HCT116 (cell line): ENCODE data around the gene IRS4. TPM values are rescaled to one million over a fixed set of nuclear protein-coding genes. Genes with fewer than 3 reads are reported as not detected.

Experiments used
- ATAC-seq: fragments of 200-7000 bp; cut with Tn5 transposase; 2 replicates; pipeline ENCODE4 v1.9.1; 2020; ENCODE audit warnings: mild to moderate bottlenecking, moderate library complexity
- BruUV-seq: library from RNA; stranded (reverse); fragments of 400-500 nt; replicated peaks from 2 replicates; lab custom pipeline; 2021; lab: Mats Ljungman, UMichigan
- CTCF ChIA-PET: fragments of 300-600 bp; sonication (Branson Sonifier 250); formaldehyde crosslinking; loops from one replicate; lab custom pipeline; 2021; ENCODE audit warnings: antibody characterized with exemption; lab: Charles Lee
- POLR2A ChIA-PET: fragments of 300-600, 350-600 bp; sonication (Branson Sonifier 250); formaldehyde crosslinking; loops from one replicate; lab custom pipeline; 2021; ENCODE audit warnings: antibody characterized with exemption; lab: Charles Lee
- RAD21 ChIA-PET, 2 experiments: fragments of 300-600 bp; sonication (Branson Sonifier 250); formaldehyde crosslinking; loops; one replicate each; lab custom pipeline; 2023; ENCODE audit warnings: low total read pairs in 2 of 2; ENCODE audit not compliant: uncharacterized antibody in 2 of 2, unreplicated experiment in 2 of 2, low non-redundant PET in 1 of 2; lab: Charles Lee
- DNase-seq: peaks from one replicate; pipeline ENCODE4 v3.0.0-alpha.2; 2010; ENCODE audit warnings: low read depth, low spot score
- H2AFZ ChIP-seq: fragments of 200-600 bp; shearing (Covaris generic), sonication (generic); 2 replicates; pipeline ENCODE4 v1.6.1; 2017; ENCODE audit warnings: low read depth, mixed run types, mixed read lengths, antibody characterized with exemption, low read length; ENCODE audit not compliant: poor library complexity, severe bottlenecking
- H3K27ac ChIP-seq: 2 replicates; pipeline ENCODE4 v1.5.1; 2012; ENCODE audit warnings: low read depth, low read length
- H3K27me3 ChIP-seq: fragments of 200-600 bp; sonication (generic); 2 replicates; pipeline ENCODE4 v1.6.1; 2016; ENCODE audit warnings: mixed run types, low read length, mixed read lengths; ENCODE audit not compliant: insufficient read depth
- H3K36me3 ChIP-seq, 2 experiments: fragments of 200-500 bp in 1 of 2; fragments of 200-600 bp in 1 of 2; sonication (Bioruptor generic) in 1 of 2; sonication (generic) in 1 of 2; 2 replicates each; pipeline versions ENCODE4 v1.5.1 to v1.6.1; 2014 to 2016; ENCODE audit warnings: low read length in 2 of 2, inconsistent platforms in 1 of 2, mixed read lengths in 1 of 2, mixed run types in 1 of 2; ENCODE audit not compliant: insufficient read depth in 2 of 2, control insufficient read depth in 1 of 2
- H3K4me1 ChIP-seq, 2 experiments: fragments of 200-600 bp in 1 of 2; sonication (generic) in 1 of 2; 2 replicates each; pipeline versions ENCODE4 v1.5.1 to v1.6.1; 2012 to 2017; ENCODE audit warnings: low read length in 2 of 2, inconsistent platforms in 1 of 2, mild to moderate bottlenecking in 1 of 2, mixed read lengths in 1 of 2, mixed run types in 1 of 2, moderate library complexity in 1 of 2; ENCODE audit not compliant: insufficient read depth in 2 of 2, control insufficient read depth in 1 of 2
- H3K4me2 ChIP-seq: fragments of 200-600 bp; sonication (generic); 2 replicates; pipeline ENCODE4 v1.6.1; 2017; ENCODE audit warnings: mixed run types, low read length, mixed read lengths
- H3K4me3 ChIP-seq, 2 experiments: fragments of 200-600 bp in 1 of 2; sonication (generic) in 1 of 2; replicated peaks in 1 of 2; 2 replicates each; pipeline ENCODE4 v1.5.1; 2011 to 2016; ENCODE audit warnings: low read length in 2 of 2, control low read depth in 1 of 2, low read depth in 1 of 2, mild to moderate bottlenecking in 1 of 2, mixed read lengths in 1 of 2, mixed run types in 1 of 2
- H3K79me2 ChIP-seq: fragments of 200-600 bp; sonication (generic); 2 replicates; pipeline ENCODE4 v1.6.1; 2017; ENCODE audit warnings: mild to moderate bottlenecking, mixed run types, low read length, moderate library complexity, mixed read lengths; ENCODE audit not compliant: insufficient read depth
- H3K9ac ChIP-seq: fragments of 200-600 bp; sonication (generic); 2 replicates; pipeline ENCODE4 v1.6.1; 2016; ENCODE audit warnings: low read length, mixed read lengths
- H3K9me2 ChIP-seq: fragments of 200-600 bp; sonication (generic), shearing (Covaris generic); 2 replicates; pipeline ENCODE4 v1.6.1; 2017; ENCODE audit warnings: mixed run types, mild to moderate bottlenecking, moderate library complexity; ENCODE audit not compliant: insufficient read depth
- H3K9me3 ChIP-seq, 2 experiments: fragments of 200-500 bp in 1 of 2; fragments of 200-600 bp in 1 of 2; sonication (Bioruptor generic) in 1 of 2; sonication (generic) in 1 of 2; 2 replicates each; pipeline ENCODE4 v1.6.1; 2014 to 2017; ENCODE audit warnings: low read length in 2 of 2, mixed read lengths in 2 of 2, inconsistent platforms in 1 of 2, low read depth in 1 of 2, mild to moderate bottlenecking in 1 of 2, mixed run types in 1 of 2, moderate library complexity in 1 of 2; ENCODE audit not compliant: control insufficient read depth in 1 of 2, insufficient read depth in 1 of 2
- H4K20me1 ChIP-seq: fragments of 200-600 bp; sonication (generic), shearing (Covaris generic); 2 replicates; pipeline ENCODE4 v1.6.1; 2017; ENCODE audit warnings: mixed run types, mild to moderate bottlenecking, moderate library complexity; ENCODE audit not compliant: insufficient read depth
- CEBPB ChIP-seq: IDR thresholded peaks from 2 replicates; pipeline ENCODE4 v1.6.1; 2012; ENCODE audit warnings: low read depth
- EZH2 ChIP-seq: fragments of 200-600 bp; sonication (generic); IDR thresholded peaks from 2 replicates; pipeline ENCODE4 v1.6.1; 2017; ENCODE audit warnings: antibody characterized with exemption, mixed run types
- JUND ChIP-seq: IDR thresholded peaks from 2 replicates; pipeline ENCODE4 v1.6.1; 2012
- POLR2AphosphoS5 ChIP-seq: IDR thresholded peaks from 2 replicates; pipeline ENCODE4 v1.6.1; 2011; ENCODE audit warnings: mild to moderate bottlenecking, low read depth, low read length, moderate library complexity
- SP1 ChIP-seq: IDR thresholded peaks from 2 replicates; pipeline ENCODE4 v1.6.1; 2012; ENCODE audit warnings: low read depth
- SRF ChIP-seq: IDR thresholded peaks from 2 replicates; pipeline ENCODE4 v1.6.1; 2012; ENCODE audit warnings: low read depth
- ZFX ChIP-seq: fragments of 450-650 bp; IDR thresholded peaks from 2 replicates; pipeline ENCODE4 v1.6.1; 2017
- intact Hi-C: fragments of 100-400 bp; cut with micrococcal nuclease; formaldehyde crosslinking; loops from 2 replicates; pipeline ENCODE4 v1.10.0; 2022
- total RNA-seq: library from RNA; stranded (reverse); gene quantifications from one replicate; pipeline ENCODE4 v1.2.1, GENCODE V29; 2021; ENCODE audit not compliant: unreplicated experiment
- TF ChIP-seq, protein P1 (sequence below): IDR thresholded peaks from 2 replicates; pipeline ENCODE4 v1.6.1; 2011; ENCODE audit warnings: mild to moderate bottlenecking, low read length, moderate library complexity; ENCODE audit not compliant: insufficient replicate concordance; ENCODE audit errors: extremely low read depth

IRS4 gene
- total RNA-seq, 1 experiment from 2014 or later = not detected

DNA sequence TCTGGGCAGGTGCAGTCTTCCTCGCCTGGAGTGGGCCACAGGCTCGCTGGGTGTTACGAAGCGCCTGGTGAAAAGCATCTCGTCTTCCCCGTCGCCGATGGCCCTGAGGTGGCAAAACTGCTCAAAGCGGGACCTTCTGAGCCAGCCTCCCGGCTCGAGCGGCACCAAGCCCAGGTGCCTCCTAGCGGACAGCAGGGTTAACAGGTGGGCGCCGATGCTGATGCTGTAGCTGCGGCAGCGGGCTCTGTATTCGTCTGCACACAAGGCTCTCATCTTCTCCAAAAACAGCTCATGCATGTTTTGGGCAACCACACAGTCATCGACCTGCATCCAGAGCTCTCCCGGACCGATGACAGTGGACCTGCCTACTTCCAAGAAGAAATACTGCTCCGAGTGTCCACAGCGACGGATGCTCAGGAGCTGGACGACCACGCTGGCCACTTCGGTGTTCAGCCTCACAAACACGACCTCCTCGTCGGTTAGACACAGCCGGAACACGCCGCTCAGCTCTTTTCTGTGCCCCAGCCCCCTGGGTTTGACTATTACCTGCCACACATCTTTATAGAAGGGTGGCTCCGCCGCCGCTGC, 1.2 kb downstream of the IRS4 start (continued):
- TF ChIP-seq, protein P1, sequence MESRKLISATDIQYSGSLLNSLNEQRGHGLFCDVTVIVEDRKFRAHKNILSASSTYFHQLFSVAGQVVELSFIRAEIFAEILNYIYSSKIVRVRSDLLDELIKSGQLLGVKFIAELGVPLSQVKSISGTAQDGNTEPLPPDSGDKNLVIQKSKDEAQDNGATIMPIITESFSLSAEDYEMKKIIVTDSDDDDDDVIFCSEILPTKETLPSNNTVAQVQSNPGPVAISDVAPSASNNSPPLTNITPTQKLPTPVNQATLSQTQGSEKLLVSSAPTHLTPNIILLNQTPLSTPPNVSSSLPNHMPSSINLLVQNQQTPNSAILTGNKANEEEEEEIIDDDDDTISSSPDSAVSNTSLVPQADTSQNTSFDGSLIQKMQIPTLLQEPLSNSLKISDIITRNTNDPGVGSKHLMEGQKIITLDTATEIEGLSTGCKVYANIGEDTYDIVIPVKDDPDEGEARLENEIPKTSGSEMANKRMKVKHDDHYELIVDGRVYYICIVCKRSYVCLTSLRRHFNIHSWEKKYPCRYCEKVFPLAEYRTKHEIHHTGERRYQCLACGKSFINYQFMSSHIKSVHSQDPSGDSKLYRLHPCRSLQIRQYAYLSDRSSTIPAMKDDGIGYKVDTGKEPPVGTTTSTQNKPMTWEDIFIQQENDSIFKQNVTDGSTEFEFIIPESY = no peak
- no peak for TF ChIP-seq JUND
- no peak for TF ChIP-seq ZFX
- TF ChIP-seq EZH2 = no peak
- TF ChIP-seq SP1 = no peak
- TF ChIP-seq POLR2AphosphoS5 = no peak

DNA sequence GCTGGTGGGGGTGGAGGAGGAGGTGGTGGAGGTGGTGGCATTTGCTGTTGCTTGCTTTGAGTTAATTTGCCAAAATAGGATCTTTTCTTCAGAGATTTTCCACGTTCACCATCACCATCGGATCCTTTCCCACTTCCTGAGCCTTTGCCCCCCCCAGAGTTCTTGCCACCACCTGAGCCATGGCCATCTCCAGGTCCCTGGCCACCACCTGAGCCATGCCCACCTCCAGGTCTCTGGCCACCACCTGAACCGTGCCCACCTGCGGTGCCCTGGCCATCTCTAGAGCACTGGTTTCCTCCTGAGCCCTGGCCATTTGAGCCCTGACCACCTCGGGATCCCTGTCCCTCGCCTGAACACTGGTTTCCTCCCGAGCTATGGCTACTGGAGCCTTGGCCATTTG, 1.9 kb downstream of the IRS4 start:
- Histone ChIP-seq H3K9me3 (no peaks in the 10 kb centered on the region), H3K9ac (no peak overlapping the region), H3K36me3 (no peaks in the 10 kb centered on the region), H4K20me1 (no peaks in the 10 kb centered on the region), H3K4me1 (no peaks in the 10 kb centered on the region), H3K79me2 (no peaks in the 10 kb centered on the region), H3K4me3 (no peak overlapping the region), H2AFZ (no peak overlapping the region), H3K4me2 (no peak overlapping the region), H3K9me2 (no peaks in the 10 kb centered on the region), H3K27me3 (no peaks in the 10 kb centered on the region), H3K27ac (no peak overlapping the region)
- TF ChIP-seq SP1 = no peak
- TF ChIP-seq CEBPB = no peak
- no peak for TF ChIP-seq EZH2
- TF ChIP-seq SRF = no peak
- ChIA-PET RAD21 (no interaction called here), POLR2A (no interaction called here), CTCF (no interaction called here)
- ATAC-seq (no peak), DNase-seq (no peak)
- intact Hi-C loops = no loop called here
- no TSS peak for BruUV-seq
